HEK293 (cell line): ENCODE results near the gene PACS1.
A peak's percentile ranks its signal among the peaks of the same experiment; 100 is the strongest.

Source experiments
- CTCF ChIA-PET: fragments of 350-600 bp; formaldehyde crosslinking; extraction: SDS; loops from one replicate; lab custom pipeline; 2021; ENCODE audit warnings: antibody characterized with exemption; lab: Yijun Ruan, JAX
- POLR2A ChIA-PET: fragments of 300-600 bp; formaldehyde crosslinking; extraction: SDS; loops from one replicate; lab custom pipeline; 2020; ENCODE audit warnings: antibody characterized with exemption, inconsistent platforms; lab: Yijun Ruan, JAX
- H3K27ac ChIP-seq: fragments of 200-500 bp; sonication (Bioruptor generic); 2 replicates; pipeline ENCODE4 v1.5.1; 2014; ENCODE audit warnings: low read depth, low read length, control low read depth, inconsistent platforms; ENCODE audit errors: extremely low read depth
- H3K36me3 ChIP-seq, 2 experiments: fragments of 200-500 bp in 1 of 2; sonication (Bioruptor generic) in 1 of 2; 1 replicate in 1 of 2; 2 replicates in 1 of 2; pipeline ENCODE4 v1.5.1; 2014 to 2017; ENCODE audit warnings: inconsistent platforms in 2 of 2, low read length in 2 of 2; ENCODE audit not compliant: control insufficient read depth in 2 of 2, insufficient read depth in 1 of 2
- H3K4me1 ChIP-seq: fragments of 200-500 bp; sonication (Bioruptor generic); 2 replicates; pipeline ENCODE4 v1.5.1; 2014; ENCODE audit warnings: mild to moderate bottlenecking, low read length, inconsistent platforms; ENCODE audit not compliant: control insufficient read depth, insufficient read depth
- H3K4me3 ChIP-seq: 2 replicates; pipeline ENCODE4 v1.5.1; 2011; ENCODE audit warnings: low read depth, mild to moderate bottlenecking, control low read depth, low read length, moderate library complexity
- H3K9me3 ChIP-seq: fragments of 200-500 bp; sonication (Bioruptor generic); 2 replicates; pipeline ENCODE4 v1.5.1; 2014; ENCODE audit warnings: low read depth, low read length, inconsistent platforms; ENCODE audit not compliant: control insufficient read depth, insufficient read depth
- EGR2 ChIP-seq: fragments of 450-650 bp; formaldehyde crosslinking; IDR thresholded peaks from 2 replicates; pipeline ENCODE4 v1.5.1; 2016; ENCODE audit warnings: low read depth, missing biosample characterization, missing genetic modification characterization
- GLI2 ChIP-seq: fragments of 450-650 bp; formaldehyde crosslinking; IDR thresholded peaks from 2 replicates; pipeline ENCODE4; 2017; ENCODE audit warnings: missing biosample characterization, missing genetic modification characterization, low read depth, borderline replicate concordance
- GLI4 ChIP-seq: fragments of 450-650 bp; formaldehyde crosslinking; IDR thresholded peaks from 2 replicates; pipeline ENCODE4 v1.5.1; 2016; ENCODE audit warnings: missing biosample characterization, missing genetic modification characterization
- GLIS2 ChIP-seq: fragments of 450-650 bp; formaldehyde crosslinking; IDR thresholded peaks from 2 replicates; pipeline ENCODE4 v1.5.1; 2016; ENCODE audit warnings: missing biosample characterization, missing genetic modification characterization
- IKZF3 ChIP-seq: fragments of 450-650 bp; IDR thresholded peaks from 2 replicates; pipeline ENCODE4 v1.5.0; 2018; ENCODE audit warnings: missing biosample characterization, mild to moderate bottlenecking, missing genetic modification characterization, moderate library complexity
- KLF1 ChIP-seq: fragments of 450-650 bp; formaldehyde crosslinking; IDR thresholded peaks from 2 replicates; pipeline ENCODE4 v1.5.1; 2016; ENCODE audit warnings: missing biosample characterization, missing genetic modification characterization
- KLF8 ChIP-seq: fragments of 450-650 bp; formaldehyde crosslinking; IDR thresholded peaks from 2 replicates; pipeline ENCODE4 v1.5.1; 2016; ENCODE audit warnings: missing biosample characterization, missing genetic modification characterization
- PRDM10 ChIP-seq: fragments of 450-650 bp; formaldehyde crosslinking; IDR thresholded peaks from 2 replicates; pipeline ENCODE4 v1.5.1; 2016; ENCODE audit warnings: missing biosample characterization, missing genetic modification characterization
- SCRT1 ChIP-seq: fragments of 450-650 bp; formaldehyde crosslinking; IDR thresholded peaks from 2 replicates; pipeline ENCODE4 v1.5.1; 2016; ENCODE audit warnings: missing biosample characterization, missing genetic modification characterization, borderline replicate concordance
- SCRT2 ChIP-seq: fragments of 450-650 bp; formaldehyde crosslinking; IDR thresholded peaks from 2 replicates; pipeline ENCODE4 v1.5.1; 2016; ENCODE audit warnings: missing biosample characterization, missing genetic modification characterization
- SP7 ChIP-seq: fragments of 450-650 bp; formaldehyde crosslinking; IDR thresholded peaks from 2 replicates; pipeline ENCODE4 v1.5.1; 2016; ENCODE audit warnings: missing biosample characterization, missing genetic modification characterization
- ZEB2 ChIP-seq: fragments of 450-650 bp; formaldehyde crosslinking; IDR thresholded peaks from 2 replicates; pipeline ENCODE4 v1.5.1; 2016; ENCODE audit warnings: missing biosample characterization, missing genetic modification characterization
- ZFHX2 ChIP-seq: fragments of 450-650 bp; formaldehyde crosslinking; conservative IDR thresholded peaks from 2 replicates; pipeline ENCODE4 v1.5.1; 2016; ENCODE audit warnings: missing biosample characterization, missing genetic modification characterization
- ZNF121 ChIP-seq: fragments of 450-650 bp; formaldehyde crosslinking; IDR thresholded peaks from 2 replicates; pipeline ENCODE4 v1.5.1; 2016; ENCODE audit warnings: missing biosample characterization, missing genetic modification characterization
- ZNF221 ChIP-seq: fragments of 450-650 bp; formaldehyde crosslinking; IDR thresholded peaks from 2 replicates; pipeline ENCODE4 v1.5.1; 2017; ENCODE audit warnings: missing biosample characterization, missing genetic modification characterization, borderline replicate concordance
- ZNF248 ChIP-seq: fragments of 450-650 bp; formaldehyde crosslinking; IDR thresholded peaks from 2 replicates; pipeline ENCODE4 v1.5.1; 2017; ENCODE audit warnings: missing biosample characterization, missing genetic modification characterization
- ZNF404 ChIP-seq: fragments of 450-650 bp; formaldehyde crosslinking; IDR thresholded peaks from 2 replicates; pipeline ENCODE4 v1.5.1; 2017; ENCODE audit warnings: missing biosample characterization, missing genetic modification characterization
- ZNF426 ChIP-seq: fragments of 450-650 bp; formaldehyde crosslinking; IDR thresholded peaks from 2 replicates; pipeline ENCODE4 v1.5.1; 2017; ENCODE audit warnings: missing biosample characterization, missing genetic modification characterization, mild to moderate bottlenecking, inconsistent platforms, moderate library complexity
- ZNF521 ChIP-seq: fragments of 450-650 bp; formaldehyde crosslinking; IDR thresholded peaks from 2 replicates; pipeline ENCODE4 v1.5.1; 2017; ENCODE audit warnings: missing biosample characterization, mild to moderate bottlenecking, missing genetic modification characterization
- ZNF530 ChIP-seq: fragments of 450-650 bp; formaldehyde crosslinking; IDR thresholded peaks from 2 replicates; pipeline ENCODE4 v1.5.1; 2016; ENCODE audit warnings: low read depth, missing biosample characterization, missing genetic modification characterization
- ZNF548 ChIP-seq: fragments of 450-650 bp; formaldehyde crosslinking; IDR thresholded peaks from 2 replicates; pipeline ENCODE4 v1.5.1; 2016; ENCODE audit warnings: missing biosample characterization, missing genetic modification characterization
- ZNF561 ChIP-seq: fragments of 450-650 bp; IDR thresholded peaks from 2 replicates; pipeline ENCODE4 v1.5.1; 2018; ENCODE audit warnings: missing biosample characterization, missing genetic modification characterization, borderline replicate concordance
- ZNF585B ChIP-seq: fragments of 450-650 bp; formaldehyde crosslinking; IDR thresholded peaks from 2 replicates; pipeline ENCODE4 v1.5.1; 2016; ENCODE audit warnings: missing biosample characterization, missing genetic modification characterization
- ZNF600 ChIP-seq: fragments of 450-650 bp; formaldehyde crosslinking; IDR thresholded peaks from 2 replicates; pipeline ENCODE4 v1.5.1; 2016; ENCODE audit warnings: missing biosample characterization, missing genetic modification characterization
- ZNF624 ChIP-seq: fragments of 450-650 bp; formaldehyde crosslinking; IDR thresholded peaks from 2 replicates; pipeline ENCODE4 v1.5.1; 2017; ENCODE audit warnings: missing biosample characterization, missing genetic modification characterization
- ZNF626 ChIP-seq: fragments of 450-650 bp; sonication (Bioruptor Pico); formaldehyde crosslinking; IDR thresholded peaks from 2 replicates; pipeline ENCODE4 v1.5.1; 2018; ENCODE audit warnings: missing biosample characterization, missing genetic modification characterization, inconsistent platforms
- ZNF777 ChIP-seq: fragments of 450-650 bp; formaldehyde crosslinking; IDR thresholded peaks from 2 replicates; pipeline ENCODE4 v1.5.1; 2017; ENCODE audit warnings: missing biosample characterization, missing genetic modification characterization, borderline replicate concordance
- TF ChIP-seq, protein P1 (sequence below): fragments of 450-650 bp; formaldehyde crosslinking; IDR thresholded peaks from 2 replicates; pipeline ENCODE4 v1.5.1; 2016; ENCODE audit warnings: missing biosample characterization, missing genetic modification characterization
- TF ChIP-seq, protein P2 (sequence below): fragments of 450-650 bp; formaldehyde crosslinking; IDR thresholded peaks from 2 replicates; pipeline ENCODE4 v1.5.1; 2016; ENCODE audit warnings: missing biosample characterization, missing genetic modification characterization
- TF ChIP-seq, protein P3 (sequence below): fragments of 450-650 bp; formaldehyde crosslinking; IDR thresholded peaks from 2 replicates; pipeline ENCODE4 v1.5.1; 2016; ENCODE audit warnings: missing biosample characterization, missing genetic modification characterization

The PACS1 gene

GRCh38 chr11:66069715-66070603 lies at the start of gene PACS1 (continued):
- TF ChIP-seq, protein P1, sequence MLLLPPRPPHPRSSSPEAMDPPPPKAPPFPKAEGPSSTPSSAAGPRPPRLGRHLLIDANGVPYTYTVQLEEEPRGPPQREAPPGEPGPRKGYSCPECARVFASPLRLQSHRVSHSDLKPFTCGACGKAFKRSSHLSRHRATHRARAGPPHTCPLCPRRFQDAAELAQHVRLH (tag by site-specific recombination) = no peak
- TF ChIP-seq KLF8 (tag by site-specific recombination) (0 out of 2 replicates have a peak, but pooled peaks have one; percentile 11), SCRT2 (tag by site-specific recombination) (no peak), IKZF3 (tag by site-specific recombination) (0 out of 2 replicates have a peak, but pooled peaks have one; percentile 17), ZNF530 (tag by site-specific recombination) (no peak), ZNF561 (tag by site-specific recombination) (no peak), ZNF585B (tag by site-specific recombination) (peak; percentile 51), ZNF404 (tag by site-specific recombination) (no peak), ZNF121 (tag by site-specific recombination) (no peak), ZNF777 (no peak), ZNF221 (tag by site-specific recombination) (no peak), ZNF626 (no peak), ZNF248 (tag by site-specific recombination) (no peak), GLIS2 (tag by site-specific recombination) (0 out of 2 replicates have a peak, but pooled peaks have one; percentile 79), KLF1 (tag by site-specific recombination) (no peak), ZEB2 (tag by site-specific recombination) (0 out of 2 replicates have a peak, but pooled peaks have one; percentile 18)
- TF ChIP-seq, protein P2, sequence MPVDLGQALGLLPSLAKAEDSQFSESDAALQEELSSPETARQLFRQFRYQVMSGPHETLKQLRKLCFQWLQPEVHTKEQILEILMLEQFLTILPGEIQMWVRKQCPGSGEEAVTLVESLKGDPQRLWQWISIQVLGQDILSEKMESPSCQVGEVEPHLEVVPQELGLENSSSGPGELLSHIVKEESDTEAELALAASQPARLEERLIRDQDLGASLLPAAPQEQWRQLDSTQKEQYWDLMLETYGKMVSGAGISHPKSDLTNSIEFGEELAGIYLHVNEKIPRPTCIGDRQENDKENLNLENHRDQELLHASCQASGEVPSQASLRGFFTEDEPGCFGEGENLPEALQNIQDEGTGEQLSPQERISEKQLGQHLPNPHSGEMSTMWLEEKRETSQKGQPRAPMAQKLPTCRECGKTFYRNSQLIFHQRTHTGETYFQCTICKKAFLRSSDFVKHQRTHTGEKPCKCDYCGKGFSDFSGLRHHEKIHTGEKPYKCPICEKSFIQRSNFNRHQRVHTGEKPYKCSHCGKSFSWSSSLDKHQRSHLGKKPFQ (tag by site-specific recombination) = no peak

- CTCF ChIA-PET = interaction anchor here (0.6 kb wide), 1 partner anchor 20 kb away, joined by 4 read pairs; no protein-coding TSS in a partner anchor
- POLR2A ChIA-PET = no interaction called here
- no peaks in the 10 kb centered on the region for H3K36me3 ChIP-seq
- H3K4me1 ChIP-seq = no peaks in the 10 kb centered on the region
- H3K27ac ChIP-seq = no peak overlapping the region
- H3K4me3 ChIP-seq = no peak overlapping the region
- H3K9me3 ChIP-seq = no peaks in the 10 kb centered on the region
- no peak for TF ChIP-seq SCRT1
- TF ChIP-seq, protein P1 (tag by site-specific recombination) = no peak
- TF ChIP-seq ZNF426 (tag by site-specific recombination) = no peak
- TF ChIP-seq GLI2 = no peak
- peak; percentile 67 for TF ChIP-seq PRDM10 (tag by site-specific recombination)
- TF ChIP-seq ZNF521 (tag by site-specific recombination) = no peak
- no peak for TF ChIP-seq ZNF624 (tag by site-specific recombination)
- TF ChIP-seq GLI4 (tag by site-specific recombination) = no peak
- TF ChIP-seq EGR2 (tag by site-specific recombination) = peak; percentile 41; the same call in 1 of the 2 replicates
- no peak for TF ChIP-seq SP7 (tag by site-specific recombination)
- no peak for TF ChIP-seq ZNF548 (tag by site-specific recombination)
- peak; percentile 68 for TF ChIP-seq ZFHX2 (tag by site-specific recombination)
- TF ChIP-seq ZNF600 (tag by site-specific recombination) = no peak
- TF ChIP-seq, protein P3, sequence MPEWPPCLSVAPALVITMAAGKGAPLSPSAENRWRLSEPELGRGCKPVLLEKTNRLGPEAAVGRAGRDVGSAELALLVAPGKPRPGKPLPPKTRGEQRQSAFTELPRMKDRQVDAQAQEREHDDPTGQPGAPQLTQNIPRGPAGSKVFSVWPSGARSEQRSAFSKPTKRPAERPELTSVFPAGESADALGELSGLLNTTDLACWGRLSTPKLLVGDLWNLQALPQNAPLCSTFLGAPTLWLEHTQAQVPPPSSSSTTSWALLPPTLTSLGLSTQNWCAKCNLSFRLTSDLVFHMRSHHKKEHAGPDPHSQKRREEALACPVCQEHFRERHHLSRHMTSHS = no peak
Observed at GRCh38 chr11:66020618-66021357, 49.3 kb upstream of the PACS1 start.
